OCI-LY7 (cell line): ENCODE measurements around the gene HIVEP3.

ENCODE experiments used
- EZH2phosphoT487 ChIP-seq: fragments of 200-600 bp; sonication (generic); IDR thresholded peaks from 2 replicates; pipeline ENCODE4 v1.6.1; 2018; ENCODE audit warnings: low read depth, borderline replicate concordance, mild to moderate bottlenecking, mixed run types, antibody characterized with exemption, low read length, moderate library complexity, mixed read lengths
- TF ChIP-seq, protein P1 (sequence below): fragments of 200-600 bp; sonication (generic); conservative IDR thresholded peaks from 2 replicates; pipeline ENCODE4 v1.5.1; 2014; ENCODE audit warnings: mild to moderate bottlenecking, antibody characterized with exemption, low read length, moderate library complexity, mixed read lengths

DNA sequence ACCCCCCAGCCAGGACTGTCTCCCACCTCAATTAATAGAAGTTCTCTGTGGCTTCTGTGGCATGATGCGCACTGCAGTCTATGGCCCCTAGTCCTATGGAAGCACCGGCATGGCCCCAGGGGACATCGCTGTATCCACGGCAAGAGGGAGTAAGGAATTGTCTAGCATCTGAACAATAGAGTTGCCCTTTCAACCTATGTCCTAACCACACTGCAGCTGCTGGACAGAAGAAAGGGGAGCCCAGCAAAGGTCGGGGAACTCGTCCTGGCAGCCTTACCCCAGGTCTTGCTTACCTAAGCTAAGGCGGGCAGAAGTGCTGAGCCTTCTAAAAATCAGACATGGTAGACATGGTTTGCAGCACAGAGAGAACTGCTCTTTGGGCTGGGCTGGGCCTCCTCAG lies 330.9 kb downstream of the HIVEP3 start:
- TF ChIP-seq, protein P1, sequence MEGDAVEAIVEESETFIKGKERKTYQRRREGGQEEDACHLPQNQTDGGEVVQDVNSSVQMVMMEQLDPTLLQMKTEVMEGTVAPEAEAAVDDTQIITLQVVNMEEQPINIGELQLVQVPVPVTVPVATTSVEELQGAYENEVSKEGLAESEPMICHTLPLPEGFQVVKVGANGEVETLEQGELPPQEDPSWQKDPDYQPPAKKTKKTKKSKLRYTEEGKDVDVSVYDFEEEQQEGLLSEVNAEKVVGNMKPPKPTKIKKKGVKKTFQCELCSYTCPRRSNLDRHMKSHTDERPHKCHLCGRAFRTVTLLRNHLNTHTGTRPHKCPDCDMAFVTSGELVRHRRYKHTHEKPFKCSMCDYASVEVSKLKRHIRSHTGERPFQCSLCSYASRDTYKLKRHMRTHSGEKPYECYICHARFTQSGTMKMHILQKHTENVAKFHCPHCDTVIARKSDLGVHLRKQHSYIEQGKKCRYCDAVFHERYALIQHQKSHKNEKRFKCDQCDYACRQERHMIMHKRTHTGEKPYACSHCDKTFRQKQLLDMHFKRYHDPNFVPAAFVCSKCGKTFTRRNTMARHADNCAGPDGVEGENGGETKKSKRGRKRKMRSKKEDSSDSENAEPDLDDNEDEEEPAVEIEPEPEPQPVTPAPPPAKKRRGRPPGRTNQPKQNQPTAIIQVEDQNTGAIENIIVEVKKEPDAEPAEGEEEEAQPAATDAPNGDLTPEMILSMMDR = no peak
- no peak for TF ChIP-seq EZH2phosphoT487
